ENCODE measurements around the gene KIRREL3. TPM values are rescaled to one million over a fixed set of nuclear protein-coding genes. Genes with fewer than 3 reads are reported as not detected.

KIRREL3 gene
- total RNA-seq, 1 donor, result 0.45 TPM

DNA sequence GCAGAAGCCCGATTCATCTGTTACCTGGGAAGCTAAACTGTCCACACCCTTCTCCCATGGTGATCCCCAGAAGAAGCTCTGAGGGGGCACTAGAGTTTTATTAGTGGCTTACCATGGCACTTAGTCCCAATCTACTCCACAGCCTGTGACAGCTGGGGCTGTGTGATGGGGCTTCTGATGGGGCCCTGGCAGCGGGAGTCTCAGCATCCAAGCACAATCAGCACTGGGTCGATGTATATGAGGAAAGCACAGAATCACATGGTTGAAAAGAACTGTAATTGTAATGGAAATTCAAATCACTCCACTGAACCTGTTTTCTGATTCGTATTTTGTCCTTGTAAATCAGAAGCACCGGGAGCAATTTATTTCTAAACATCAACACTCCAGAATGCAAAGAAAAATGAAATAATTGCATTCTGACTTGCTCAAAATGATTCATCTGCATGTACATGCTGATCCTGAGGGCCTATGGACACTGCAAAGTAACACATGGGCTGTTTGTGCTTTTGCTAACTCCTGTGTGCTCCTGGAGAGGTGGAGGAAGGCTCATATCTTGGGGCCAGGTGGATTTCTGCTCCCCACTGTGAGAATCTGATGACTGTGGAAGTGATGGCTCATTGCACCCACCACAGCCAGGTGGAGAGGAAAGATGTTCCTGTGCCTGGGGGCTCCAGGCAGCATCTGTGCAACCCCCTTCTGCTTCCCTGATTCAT is 203.0 kb downstream of the KIRREL3 start:
- no peak overlapping the region for H3K4me3 ChIP-seq (ENCODE audit: low read depth, low read length)
- TF ChIP-seq CTCF (IDR thresholded peaks at IDR 0.05; ENCODE audit: insufficient read depth, low read length), result no peak

GRCh38 chr11:126793596-126793995 is 207.0 kb downstream of the KIRREL3 start:
- peak; percentile 19 for DNase-seq (ENCODE audit: low read depth)
- no peak for TF ChIP-seq CTCF (IDR thresholded peaks at IDR 0.05; ENCODE audit: insufficient read depth, low read length)
- H3K4me3 ChIP-seq (ENCODE audit: low read depth, low read length), result no peak overlapping the region

More for the DNA sequence above, 203.0 kb downstream of the KIRREL3 start:
- no peak for DNase-seq (ENCODE audit: low read depth)

- H3K4me3 ChIP-seq (ENCODE audit: low read depth, low read length), result no peak overlapping the region
- TF ChIP-seq CTCF (IDR thresholded peaks at IDR 0.05; ENCODE audit: insufficient read depth, low read length), result no peak
- DNase-seq (ENCODE audit: low read depth), result no peak
These were observed 208.6 kb downstream of the KIRREL3 start for GRCh38 chr11:126791991-126792390.

DNA sequence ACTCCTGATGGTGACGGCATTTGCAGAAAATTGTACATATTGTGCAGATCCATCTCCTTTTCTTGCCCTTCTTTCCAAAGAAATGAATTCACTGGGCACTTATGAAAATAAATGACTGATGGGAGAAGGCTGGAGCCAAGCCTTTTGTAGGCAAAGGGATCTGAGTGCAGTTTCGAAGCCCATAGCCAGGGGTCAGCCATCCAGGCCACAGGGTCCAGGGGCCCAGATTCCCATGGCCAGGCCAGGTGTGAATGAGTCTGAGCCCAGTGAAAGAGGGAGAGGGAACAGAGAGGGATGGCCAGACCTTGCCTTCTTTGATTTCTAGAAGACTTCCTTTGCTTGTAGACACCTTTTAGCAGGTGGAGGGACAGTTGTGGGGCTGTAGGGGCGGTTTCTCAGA is 209.1 kb downstream of the KIRREL3 start:
- no peak for TF ChIP-seq CTCF (IDR thresholded peaks at IDR 0.05; ENCODE audit: insufficient read depth, low read length)
- no peak overlapping the region for H3K4me3 ChIP-seq (ENCODE audit: low read depth, low read length)

DNA sequence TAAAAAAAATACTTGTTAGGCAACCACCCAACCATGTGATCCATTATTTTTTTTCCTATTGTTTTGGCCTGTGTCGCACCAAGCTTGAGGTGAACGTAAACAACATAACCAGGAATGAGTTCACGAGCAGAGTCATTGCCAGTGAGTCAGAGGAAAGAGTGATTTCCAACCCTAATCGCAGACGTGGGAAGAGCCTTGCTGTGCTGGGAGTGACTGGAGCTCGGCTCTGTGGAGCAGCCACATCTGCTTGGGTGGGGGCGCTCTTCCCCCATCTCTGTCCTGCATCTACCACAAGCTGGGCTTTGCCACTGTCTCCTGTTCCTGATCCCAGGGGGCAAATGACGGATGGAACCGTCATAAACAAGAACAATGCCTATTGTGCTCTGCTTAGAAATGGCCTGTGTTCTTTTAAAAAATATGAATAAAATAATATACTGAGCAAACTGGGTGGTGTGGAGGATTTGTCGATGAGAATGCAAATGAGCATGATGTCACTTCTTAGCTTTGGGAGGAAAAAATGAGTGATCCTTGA is 210.0 kb downstream of the KIRREL3 start:
- DNase-seq (ENCODE audit: low read depth), result peak; percentile 76
- TF ChIP-seq CTCF (IDR thresholded peaks at IDR 0.05; ENCODE audit: insufficient read depth, low read length), result no peak
- H3K4me3 ChIP-seq (ENCODE audit: low read depth, low read length), result no peak overlapping the region

More for the DNA sequence above, 209.1 kb downstream of the KIRREL3 start:
- DNase-seq (ENCODE audit: low read depth), result no peak

DNA sequence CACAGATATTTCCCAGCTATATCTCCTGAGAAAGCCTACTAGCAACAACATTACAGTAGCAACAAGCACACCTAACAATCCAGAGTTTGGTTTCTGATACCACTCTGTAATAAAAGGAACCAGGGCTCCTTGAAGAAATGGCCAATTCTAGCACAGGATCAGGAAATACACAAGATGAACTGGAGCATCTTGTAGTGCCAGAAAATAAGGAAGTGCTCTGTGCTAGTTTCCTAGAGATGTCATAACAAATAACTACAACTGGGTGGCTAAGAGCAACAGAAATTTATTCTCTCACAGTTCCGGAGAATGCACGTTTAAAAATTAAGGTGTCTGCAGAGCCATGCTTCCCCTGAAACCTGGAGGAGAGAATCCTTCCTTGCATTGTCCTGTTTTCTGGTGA is 217.8 kb downstream of the KIRREL3 start:
- DNase-seq (ENCODE audit: low read depth), result no peak
- H3K4me3 ChIP-seq (ENCODE audit: low read depth, low read length), result no peak overlapping the region
- TF ChIP-seq CTCF (IDR thresholded peaks at IDR 0.05; ENCODE audit: insufficient read depth, low read length), result no peak
